ENCODE results near the gene TMEM123.
"Not testable (repeated sequence)": the region's sequence is repeated elsewhere in the genome, so short reads cannot be mapped to it uniquely, and the experiment has no call there.

The TMEM123 gene

GRCh38 chr11:102447941-102448868, 4.4 kb downstream of the TMEM123 start:
- no peak for DNase-seq

GRCh38 chr11:102447193-102447592, 5.4 kb downstream of the TMEM123 start:
- no peak for DNase-seq

GRCh38 chr11:102446606-102447005, 6.0 kb downstream of the TMEM123 start:
- no peak for DNase-seq

- DNase-seq = not testable (repeated sequence)
These were observed 7.9 kb downstream of the TMEM123 start for GRCh38 chr11:102444693-102445092.

GRCh38 chr11:102444142-102444541, 8.4 kb downstream of the TMEM123 start:
- not testable (repeated sequence) for DNase-seq

GRCh38 chr11:102439063-102439363, 13.6 kb downstream of the TMEM123 start:
- not testable (repeated sequence) for DNase-seq

- DNase-seq = no peak
These were observed 14.1 kb downstream of the TMEM123 start for GRCh38 chr11:102438311-102439062.

GRCh38 chr11:102437727-102438126, 14.8 kb downstream of the TMEM123 start:
- no peak for DNase-seq

- DNase-seq = no peak
These were observed 15.6 kb downstream of the TMEM123 start for GRCh38 chr11:102436976-102437375.

- no peak for DNase-seq
These were observed 16.0 kb downstream of the TMEM123 start for GRCh38 chr11:102436561-102436960.

GRCh38 chr11:102435688-102436087, 16.9 kb downstream of the TMEM123 start:
- DNase-seq = no peak

GRCh38 chr11:102433571-102433970, 19.0 kb downstream of the TMEM123 start:
- DNase-seq = not testable (repeated sequence)

GRCh38 chr11:102432560-102432959, 20.0 kb downstream of the TMEM123 start:
- DNase-seq = not testable (repeated sequence)

- no peak for DNase-seq
These were observed 21.2 kb downstream of the TMEM123 start for GRCh38 chr11:102431404-102431803.

GRCh38 chr11:102430158-102430836, 22.3 kb downstream of the TMEM123 start:
- DNase-seq = no peak

GRCh38 chr11:102429691-102430090, 22.9 kb downstream of the TMEM123 start:
- no peak for DNase-seq

- no peak for DNase-seq
These were observed 23.3 kb downstream of the TMEM123 start for GRCh38 chr11:102429226-102429625.

- DNase-seq = no peak
These were observed 23.9 kb downstream of the TMEM123 start for GRCh38 chr11:102428696-102429095.

- no peak for DNase-seq
These were observed 25.5 kb downstream of the TMEM123 start for GRCh38 chr11:102427068-102427467.

GRCh38 chr11:102426570-102426969, 26.0 kb downstream of the TMEM123 start:
- no peak for DNase-seq

GRCh38 chr11:102426000-102426399, 26.6 kb downstream of the TMEM123 start:
- DNase-seq = no peak

GRCh38 chr11:102423936-102424335, 28.6 kb downstream of the TMEM123 start:
- no peak for DNase-seq
